Mucosa of stomach (tissue), 1 donor: ENCODE data around the gene SYCP2.
"Not testable (repeated sequence)": the region's sequence is repeated elsewhere in the genome, so short reads cannot be mapped to it uniquely, and the experiment has no call there.

Experiments
- H3K27me3 ChIP-seq: one replicate; pipeline ENCODE4 v1.7.0; 2013; ENCODE audit warnings: mild to moderate bottlenecking, low read length; ENCODE audit not compliant: control insufficient read depth, insufficient read depth
- H3K36me3 ChIP-seq: one replicate; pipeline ENCODE4 v1.7.0; 2013; ENCODE audit warnings: low read length; ENCODE audit not compliant: control insufficient read depth, insufficient read depth
- H3K4me1 ChIP-seq: one replicate; pipeline ENCODE4 v1.7.0; 2013; ENCODE audit warnings: mild to moderate bottlenecking, low read length; ENCODE audit not compliant: control insufficient read depth, insufficient read depth
- H3K4me3 ChIP-seq: one replicate; pipeline ENCODE4 v1.7.0; 2013; ENCODE audit warnings: low read length
- H3K9ac ChIP-seq: one replicate; pipeline ENCODE4 v1.7.0; 2013; ENCODE audit warnings: mild to moderate bottlenecking, low read length, moderate library complexity
- H3K9me3 ChIP-seq: one replicate; pipeline ENCODE4 v1.7.0; 2013; ENCODE audit warnings: mild to moderate bottlenecking, low read length, moderate library complexity; ENCODE audit not compliant: control insufficient read depth
- donor health status: Pancreatic carcinoma.

The SYCP2 gene

DNA sequence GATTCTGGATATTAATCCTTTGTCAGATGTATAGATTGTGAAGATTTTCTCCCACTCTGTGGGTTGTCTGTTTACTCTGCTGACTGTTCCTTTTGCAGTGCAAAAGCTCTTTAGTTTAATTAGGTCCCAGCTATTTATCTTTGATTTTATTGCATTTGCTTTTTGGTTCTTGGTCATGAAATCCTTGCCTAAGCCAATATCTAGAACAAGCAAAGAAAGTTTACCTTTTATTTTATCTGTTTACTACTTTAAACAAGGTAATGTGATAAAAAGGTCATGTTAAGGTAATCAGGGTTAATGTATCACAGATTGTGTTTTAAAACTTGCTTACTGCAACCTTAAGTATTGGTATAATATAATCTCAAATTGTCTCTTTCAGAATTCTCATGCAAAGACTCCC lies 24.1 kb upstream of the SYCP2 start:
- H3K36me3 ChIP-seq, H3K4me3 ChIP-seq, H3K9me3 ChIP-seq: not testable (repeated sequence)

DNA sequence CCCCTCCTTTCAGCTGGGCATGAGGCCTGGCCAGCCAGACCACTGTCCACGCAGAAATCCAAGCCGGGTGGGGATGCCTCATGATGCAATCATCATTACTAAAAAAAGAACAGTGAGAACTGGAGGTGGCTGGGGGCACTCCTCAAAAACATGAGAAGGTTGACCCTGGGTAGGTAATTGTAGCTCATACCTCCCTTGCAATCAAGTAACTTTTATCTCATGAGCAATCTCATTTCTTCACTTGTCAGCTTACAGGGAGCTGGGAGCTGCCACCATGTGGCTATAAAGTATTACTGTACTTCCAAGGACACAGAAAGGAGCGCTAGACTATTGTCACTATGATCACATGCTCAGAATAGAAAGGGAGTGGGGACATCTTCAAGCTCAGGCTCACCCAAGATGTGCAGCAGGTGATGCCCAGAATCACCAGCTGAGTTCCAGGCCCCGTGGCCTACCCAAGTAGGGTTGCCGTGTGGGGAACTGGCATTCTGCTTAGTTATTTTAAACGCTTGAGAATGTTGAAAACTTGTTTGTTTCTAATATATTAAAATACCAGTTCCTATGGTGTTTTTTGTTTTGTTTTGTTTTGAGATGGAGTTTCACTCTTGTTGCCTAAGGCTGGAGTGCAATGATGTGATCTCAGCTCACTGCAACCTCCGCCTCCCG lies 21.8 kb upstream of the SYCP2 start:
- Histone ChIP-seq H3K4me1 (no peaks in the 10 kb centered on the region), H3K27me3 (no peaks in the 10 kb centered on the region), H3K9ac (no peak overlapping the region), H3K4me3 (no peak overlapping the region), H3K9me3 (no peaks in the 10 kb centered on the region), H3K36me3 (no peaks in the 10 kb centered on the region)

More for the DNA sequence above, 24.1 kb upstream of the SYCP2 start:
- not testable (repeated sequence) for H3K4me1 ChIP-seq, H3K9ac ChIP-seq, H3K27me3 ChIP-seq

DNA sequence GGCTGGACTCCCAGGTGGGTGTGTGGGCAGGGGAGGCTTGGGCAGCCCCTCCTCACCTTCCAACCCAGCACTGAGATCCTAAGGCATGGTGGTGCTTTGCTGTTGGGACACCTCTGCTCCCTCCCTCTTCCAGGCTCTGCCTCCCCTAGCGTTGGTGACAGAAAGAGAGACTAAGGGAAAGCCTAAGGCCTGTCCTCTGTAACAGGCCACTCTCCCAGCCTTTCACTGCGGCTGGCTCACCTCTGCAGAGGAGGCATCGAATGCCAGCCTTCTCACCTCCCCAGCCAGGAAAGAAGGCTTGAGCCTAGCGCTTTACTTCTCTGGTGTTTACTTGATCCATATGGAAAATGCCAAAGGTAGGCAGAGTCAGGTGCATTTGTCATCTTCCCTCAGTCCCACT lies 21.3 kb upstream of the SYCP2 start:
- Histone ChIP-seq H3K27me3 (no peaks in the 10 kb centered on the region), H3K36me3 (no peaks in the 10 kb centered on the region), H3K4me1 (no peaks in the 10 kb centered on the region), H3K9ac (no peak overlapping the region), H3K4me3 (no peak overlapping the region), H3K9me3 (no peaks in the 10 kb centered on the region)

DNA sequence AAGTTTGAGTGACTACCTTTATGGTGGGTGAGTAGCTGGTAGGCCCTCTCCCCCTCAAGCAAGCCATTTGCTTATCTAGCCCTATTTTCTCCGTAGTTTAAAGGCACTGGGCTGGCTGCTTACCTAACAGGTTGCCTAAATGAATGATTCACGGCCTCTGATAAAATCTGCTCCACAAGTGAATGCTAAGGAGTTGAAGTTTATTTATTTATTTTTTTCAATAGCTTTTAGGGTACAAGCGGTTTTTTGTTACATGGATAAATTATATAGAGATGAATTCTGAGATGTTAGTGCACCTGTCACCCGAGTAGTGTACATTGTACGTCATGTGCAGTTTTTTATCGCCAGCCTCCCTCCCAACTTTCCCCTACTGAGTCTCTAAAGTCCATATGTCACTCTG lies 16.5 kb upstream of the SYCP2 start:
- H3K4me3 ChIP-seq, result no peak overlapping the region
- H3K36me3 ChIP-seq, result no peaks in the 10 kb centered on the region
- H3K4me1 ChIP-seq, result peaks cover 10% of the 10 kb centered on the region
- no peaks in the 10 kb centered on the region for H3K27me3 ChIP-seq
- H3K9me3 ChIP-seq, result no peaks in the 10 kb centered on the region
- H3K9ac ChIP-seq, result no peak overlapping the region

DNA sequence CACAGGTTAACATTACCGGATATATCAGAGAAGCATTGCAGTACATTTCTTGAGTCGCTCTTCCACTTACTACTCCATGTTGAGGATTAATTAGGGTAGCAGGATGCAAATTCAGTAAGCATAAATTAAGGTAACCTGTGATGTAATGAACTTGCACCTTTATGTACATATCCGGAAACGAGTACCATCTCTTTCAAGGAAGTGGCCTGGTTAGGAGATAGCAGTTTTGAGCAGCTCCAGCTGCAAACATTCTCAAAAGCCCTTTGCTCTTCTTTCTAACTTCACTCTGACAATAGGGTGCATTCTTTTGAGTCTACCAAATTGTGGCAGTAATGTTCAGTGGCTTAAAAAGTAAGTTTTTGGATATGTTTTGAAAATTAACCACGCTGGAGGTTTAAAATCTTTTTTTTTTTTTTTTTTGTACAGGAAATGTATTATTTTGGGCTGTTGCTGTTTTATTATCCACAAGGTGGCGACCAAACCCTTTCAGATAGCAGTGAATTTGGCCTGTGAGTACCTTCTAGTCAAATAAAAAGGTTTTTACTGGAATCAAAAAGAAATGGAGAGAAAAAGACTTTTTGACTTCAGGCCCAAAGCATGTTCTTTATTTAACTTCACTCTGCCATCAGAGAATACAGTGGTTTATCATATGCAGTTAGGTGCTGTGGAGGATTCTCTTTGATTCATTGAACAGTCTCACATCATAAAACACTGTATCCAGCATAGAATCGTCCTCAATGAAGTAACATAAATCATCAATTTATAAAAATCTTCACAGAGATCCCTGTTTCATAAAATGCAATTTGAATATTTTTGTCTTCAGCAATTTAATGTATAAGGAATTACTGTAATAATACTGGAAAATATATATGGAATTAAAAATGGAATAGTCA lies 15.6 kb upstream of the SYCP2 start:
- Histone ChIP-seq H3K9me3 (no peaks in the 10 kb centered on the region), H3K4me3 (no peak overlapping the region), H3K4me1 (peaks cover 10% of the 10 kb centered on the region), H3K36me3 (no peaks in the 10 kb centered on the region), H3K9ac (no peak overlapping the region), H3K27me3 (no peaks in the 10 kb centered on the region)

DNA sequence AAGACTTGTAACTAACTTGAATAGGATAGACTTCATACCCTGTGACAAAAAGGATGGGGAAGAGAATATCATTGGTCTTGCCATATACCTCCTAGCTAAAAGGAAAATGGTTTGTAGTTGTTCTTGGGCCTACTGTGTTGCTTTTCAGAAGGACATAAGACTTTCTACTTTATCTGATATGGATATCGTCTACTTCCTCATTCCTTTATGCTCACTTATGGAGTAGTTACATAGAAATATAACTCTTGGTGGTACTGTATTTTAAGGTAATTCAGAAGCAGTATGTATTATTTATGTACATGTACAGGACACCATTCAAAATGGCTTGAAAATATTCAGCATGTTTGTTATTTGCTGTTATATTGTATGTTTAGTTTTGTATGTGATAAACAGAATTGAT lies 14.8 kb upstream of the SYCP2 start:
- Histone ChIP-seq H3K9ac (no peak overlapping the region), H3K4me3 (no peak overlapping the region), H3K9me3 (no peaks in the 10 kb centered on the region), H3K27me3 (no peaks in the 10 kb centered on the region), H3K36me3 (no peaks in the 10 kb centered on the region), H3K4me1 (peaks cover 10% of the 10 kb centered on the region)

DNA sequence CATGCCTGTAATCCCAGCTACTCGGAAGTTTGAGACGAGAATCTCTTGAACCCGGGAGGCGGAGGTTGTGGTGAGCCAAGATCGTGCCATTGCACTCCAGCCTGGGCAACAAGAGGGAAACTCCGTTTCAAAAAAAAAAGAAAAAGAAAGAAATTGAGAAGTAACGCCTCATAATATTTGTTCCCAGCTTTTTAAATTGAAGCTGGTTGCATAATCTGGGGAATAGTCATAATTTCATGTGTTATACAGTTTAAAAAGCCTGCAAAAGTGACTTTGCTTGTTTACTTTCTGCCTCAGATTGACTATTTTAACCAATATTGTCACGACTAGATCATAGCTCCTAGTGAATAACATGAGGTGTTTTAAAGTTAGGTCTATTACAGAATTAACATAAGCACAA lies 13.9 kb upstream of the SYCP2 start:
- H3K4me1 ChIP-seq, result peaks cover 10% of the 10 kb centered on the region
- no peaks in the 10 kb centered on the region for H3K36me3 ChIP-seq
- H3K4me3 ChIP-seq, result no peak overlapping the region
- no peak overlapping the region for H3K9ac ChIP-seq
- no peaks in the 10 kb centered on the region for H3K27me3 ChIP-seq
- H3K9me3 ChIP-seq, result no peaks in the 10 kb centered on the region

DNA sequence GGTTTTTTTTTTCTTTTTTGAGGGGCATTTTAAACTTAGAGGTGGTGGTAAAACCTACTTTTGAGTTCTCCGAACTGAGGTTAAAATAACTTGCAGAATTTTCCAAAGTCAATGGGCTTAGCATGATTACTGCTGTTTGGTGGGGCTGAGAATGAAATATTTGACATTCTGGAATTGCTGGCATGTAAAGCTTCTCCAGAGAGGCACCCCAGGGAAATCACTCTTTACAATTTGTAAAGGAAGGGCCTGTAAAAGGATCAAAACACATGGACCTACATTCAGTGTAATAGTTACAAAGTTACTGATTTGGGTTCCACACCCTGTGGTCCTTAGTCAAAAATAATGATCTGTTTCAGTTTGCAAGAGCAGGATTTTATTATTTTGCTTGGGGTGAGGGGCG lies 12.3 kb upstream of the SYCP2 start:
- H3K9ac ChIP-seq, result no peak overlapping the region
- H3K36me3 ChIP-seq, result no peaks in the 10 kb centered on the region

DNA sequence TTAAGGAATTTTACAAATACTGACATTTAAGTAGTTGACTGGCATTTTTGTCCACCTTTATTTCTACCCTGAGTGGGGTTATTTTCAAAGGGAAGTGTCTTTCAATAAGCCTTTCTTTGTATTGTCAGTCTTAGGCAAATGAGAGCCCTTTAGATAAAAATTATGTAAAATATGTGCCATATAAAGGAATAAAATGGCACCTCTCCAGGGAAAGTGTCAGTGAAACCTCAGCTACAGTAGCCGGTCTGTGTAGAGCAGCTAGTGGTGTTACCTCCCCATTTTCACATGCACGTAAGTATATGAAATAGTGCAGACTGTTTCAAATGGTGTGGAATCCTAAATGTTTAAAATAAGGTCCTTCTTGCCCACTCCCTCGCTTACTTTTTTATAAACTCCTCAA lies 11.7 kb upstream of the SYCP2 start:
- Histone ChIP-seq H3K36me3 (no peaks in the 10 kb centered on the region), H3K27me3 (no peaks in the 10 kb centered on the region), H3K4me3 (no peak overlapping the region), H3K4me1 (peaks cover 10% of the 10 kb centered on the region), H3K9ac (no peak overlapping the region), H3K9me3 (no peaks in the 10 kb centered on the region)

More for the DNA sequence above, 12.3 kb upstream of the SYCP2 start:
- Histone ChIP-seq H3K9me3 (no peaks in the 10 kb centered on the region), H3K27me3 (no peaks in the 10 kb centered on the region), H3K4me1 (peaks cover 10% of the 10 kb centered on the region), H3K4me3 (no peak overlapping the region)

DNA sequence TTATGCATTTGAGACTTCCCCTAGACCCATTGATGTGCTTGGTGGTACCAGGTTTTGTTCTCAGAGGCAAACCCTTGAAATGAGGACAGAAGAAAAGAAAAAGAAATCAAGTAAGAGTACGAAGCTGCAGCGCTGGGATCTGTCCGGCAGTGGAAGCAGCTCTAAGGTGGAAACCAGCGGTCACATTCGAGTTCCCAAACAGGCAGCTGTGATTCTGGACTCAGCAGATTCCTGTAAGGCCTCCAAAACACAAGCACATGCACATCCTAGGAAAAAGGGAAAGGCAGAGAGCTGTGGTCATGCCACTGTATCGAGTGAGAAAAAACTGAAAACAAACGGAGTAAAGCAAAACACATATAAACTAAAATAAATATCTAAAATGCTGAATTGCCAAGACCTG lies 11.3 kb upstream of the SYCP2 start:
- Histone ChIP-seq H3K4me1 (peaks cover 10% of the 10 kb centered on the region), H3K4me3 (no peak overlapping the region), H3K9ac (no peak overlapping the region), H3K36me3 (no peaks in the 10 kb centered on the region), H3K9me3 (no peaks in the 10 kb centered on the region), H3K27me3 (no peaks in the 10 kb centered on the region)

DNA sequence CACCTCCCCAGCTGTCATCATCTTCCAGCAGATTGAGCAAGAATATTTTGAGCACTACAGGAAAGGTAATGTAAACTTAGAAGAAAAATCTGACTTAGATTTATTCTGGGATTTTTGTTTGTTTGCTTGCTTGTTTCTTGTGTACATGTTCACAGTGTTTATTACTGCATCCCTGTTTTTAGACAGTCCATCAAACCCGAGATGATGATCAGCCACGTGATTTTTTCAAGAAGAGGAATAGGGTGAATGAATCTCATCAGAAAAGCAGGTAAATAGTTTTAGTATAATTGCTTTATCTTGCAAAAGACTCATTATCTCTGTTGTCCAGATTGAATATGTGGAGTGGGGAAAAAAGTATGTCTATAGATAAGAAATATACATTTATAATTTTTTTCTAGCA lies 8.8 kb upstream of the SYCP2 start:
- no peaks in the 10 kb centered on the region for H3K27me3 ChIP-seq
- H3K4me1 ChIP-seq, result peaks cover 14% of the 10 kb centered on the region
- no peaks in the 10 kb centered on the region for H3K9me3 ChIP-seq
- no peaks in the 10 kb centered on the region for H3K36me3 ChIP-seq
- no peak overlapping the region for H3K9ac ChIP-seq
- H3K4me3 ChIP-seq, result no peak overlapping the region

DNA sequence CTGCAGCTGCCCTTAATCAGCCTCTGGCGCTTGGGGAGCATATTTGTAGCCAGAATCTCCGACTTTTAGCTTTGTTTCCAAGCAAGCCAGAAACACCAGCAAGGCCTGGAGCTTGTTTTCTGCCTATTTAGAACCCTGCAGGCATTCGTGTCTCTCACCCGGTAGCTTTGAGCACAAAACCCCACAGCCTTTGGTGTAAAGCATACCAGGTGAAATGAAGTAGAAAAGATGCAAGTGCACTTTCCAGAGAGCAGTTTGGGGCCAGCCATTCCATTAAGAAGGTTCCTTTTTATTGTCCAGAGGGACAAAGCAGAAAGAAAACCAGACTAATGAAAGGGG lies 7.5 kb upstream of the SYCP2 start:
- H3K9me3 ChIP-seq, result no peaks in the 10 kb centered on the region
- peak overlapping the region; percentile 46 for H3K9ac ChIP-seq
- no peaks in the 10 kb centered on the region for H3K36me3 ChIP-seq
- no peaks in the 10 kb centered on the region for H3K27me3 ChIP-seq
- H3K4me1 ChIP-seq, result peaks cover 14% of the 10 kb centered on the region
- H3K4me3 ChIP-seq, result peak overlapping the region; percentile 62
